HCT116 (cell line): ENCODE results near the gene ZNF532. TPM values are rescaled to one million over a fixed set of nuclear protein-coding genes. Genes with fewer than 3 reads are reported as not detected.

ENCODE experiments used
- ATAC-seq: fragments of 200-7000 bp; cut with Tn5 transposase; 2 replicates; pipeline ENCODE4 v1.9.1; 2020; ENCODE audit warnings: mild to moderate bottlenecking, moderate library complexity
- BruUV-seq: library from RNA; stranded (reverse); fragments of 400-500 nt; replicated peaks from 2 replicates; lab custom pipeline; 2021; lab: Mats Ljungman, UMichigan
- CTCF ChIA-PET: fragments of 300-600 bp; sonication (Branson Sonifier 250); formaldehyde crosslinking; loops from one replicate; lab custom pipeline; 2021; ENCODE audit warnings: antibody characterized with exemption; lab: Charles Lee
- POLR2A ChIA-PET: fragments of 300-600, 350-600 bp; sonication (Branson Sonifier 250); formaldehyde crosslinking; loops from one replicate; lab custom pipeline; 2021; ENCODE audit warnings: antibody characterized with exemption; lab: Charles Lee
- RAD21 ChIA-PET, 2 experiments: fragments of 300-600 bp; sonication (Branson Sonifier 250); formaldehyde crosslinking; loops; one replicate each; lab custom pipeline; 2023; ENCODE audit warnings: low total read pairs in 2 of 2; ENCODE audit not compliant: uncharacterized antibody in 2 of 2, unreplicated experiment in 2 of 2, low non-redundant PET in 1 of 2; lab: Charles Lee
- DNase-seq: peaks from one replicate; pipeline ENCODE4 v3.0.0-alpha.2; 2010; ENCODE audit warnings: low read depth, low spot score
- H2AFZ ChIP-seq: fragments of 200-600 bp; shearing (Covaris generic), sonication (generic); 2 replicates; pipeline ENCODE4 v1.6.1; 2017; ENCODE audit warnings: low read depth, mixed run types, mixed read lengths, antibody characterized with exemption, low read length; ENCODE audit not compliant: poor library complexity, severe bottlenecking
- H3K27ac ChIP-seq: 2 replicates; pipeline ENCODE4 v1.5.1; 2012; ENCODE audit warnings: low read depth, low read length
- H3K27me3 ChIP-seq: fragments of 200-600 bp; sonication (generic); 2 replicates; pipeline ENCODE4 v1.6.1; 2016; ENCODE audit warnings: mixed run types, low read length, mixed read lengths; ENCODE audit not compliant: insufficient read depth
- H3K36me3 ChIP-seq, 2 experiments: fragments of 200-500 bp in 1 of 2; fragments of 200-600 bp in 1 of 2; sonication (Bioruptor generic) in 1 of 2; sonication (generic) in 1 of 2; 2 replicates each; pipeline versions ENCODE4 v1.5.1 to v1.6.1; 2014 to 2016; ENCODE audit warnings: low read length in 2 of 2, inconsistent platforms in 1 of 2, mixed read lengths in 1 of 2, mixed run types in 1 of 2; ENCODE audit not compliant: insufficient read depth in 2 of 2, control insufficient read depth in 1 of 2
- H3K4me1 ChIP-seq, 2 experiments: fragments of 200-600 bp in 1 of 2; sonication (generic) in 1 of 2; 2 replicates each; pipeline versions ENCODE4 v1.5.1 to v1.6.1; 2012 to 2017; ENCODE audit warnings: low read length in 2 of 2, inconsistent platforms in 1 of 2, mild to moderate bottlenecking in 1 of 2, mixed read lengths in 1 of 2, mixed run types in 1 of 2, moderate library complexity in 1 of 2; ENCODE audit not compliant: insufficient read depth in 2 of 2, control insufficient read depth in 1 of 2
- H3K4me2 ChIP-seq: fragments of 200-600 bp; sonication (generic); 2 replicates; pipeline ENCODE4 v1.6.1; 2017; ENCODE audit warnings: mixed run types, low read length, mixed read lengths
- H3K4me3 ChIP-seq, 2 experiments: fragments of 200-600 bp in 1 of 2; sonication (generic) in 1 of 2; replicated peaks in 1 of 2; 2 replicates each; pipeline ENCODE4 v1.5.1; 2011 to 2016; ENCODE audit warnings: low read length in 2 of 2, control low read depth in 1 of 2, low read depth in 1 of 2, mild to moderate bottlenecking in 1 of 2, mixed read lengths in 1 of 2, mixed run types in 1 of 2
- H3K79me2 ChIP-seq: fragments of 200-600 bp; sonication (generic); 2 replicates; pipeline ENCODE4 v1.6.1; 2017; ENCODE audit warnings: mild to moderate bottlenecking, mixed run types, low read length, moderate library complexity, mixed read lengths; ENCODE audit not compliant: insufficient read depth
- H3K9ac ChIP-seq: fragments of 200-600 bp; sonication (generic); 2 replicates; pipeline ENCODE4 v1.6.1; 2016; ENCODE audit warnings: low read length, mixed read lengths
- H3K9me2 ChIP-seq: fragments of 200-600 bp; sonication (generic), shearing (Covaris generic); 2 replicates; pipeline ENCODE4 v1.6.1; 2017; ENCODE audit warnings: mixed run types, mild to moderate bottlenecking, moderate library complexity; ENCODE audit not compliant: insufficient read depth
- H3K9me3 ChIP-seq, 2 experiments: fragments of 200-500 bp in 1 of 2; fragments of 200-600 bp in 1 of 2; sonication (Bioruptor generic) in 1 of 2; sonication (generic) in 1 of 2; 2 replicates each; pipeline ENCODE4 v1.6.1; 2014 to 2017; ENCODE audit warnings: low read length in 2 of 2, mixed read lengths in 2 of 2, inconsistent platforms in 1 of 2, low read depth in 1 of 2, mild to moderate bottlenecking in 1 of 2, mixed run types in 1 of 2, moderate library complexity in 1 of 2; ENCODE audit not compliant: control insufficient read depth in 1 of 2, insufficient read depth in 1 of 2
- H4K20me1 ChIP-seq: fragments of 200-600 bp; sonication (generic), shearing (Covaris generic); 2 replicates; pipeline ENCODE4 v1.6.1; 2017; ENCODE audit warnings: mixed run types, mild to moderate bottlenecking, moderate library complexity; ENCODE audit not compliant: insufficient read depth
- CBX3 ChIP-seq: IDR thresholded peaks from 2 replicates; pipeline ENCODE4 v1.6.1; 2012; ENCODE audit warnings: low read depth
- EZH2 ChIP-seq: fragments of 200-600 bp; sonication (generic); IDR thresholded peaks from 2 replicates; pipeline ENCODE4 v1.6.1; 2017; ENCODE audit warnings: antibody characterized with exemption, mixed run types
- YY1 ChIP-seq: IDR thresholded peaks from 2 replicates; pipeline ENCODE4 v1.6.1; 2011; ENCODE audit warnings: low read length, low read depth, moderate library complexity, mild to moderate bottlenecking; ENCODE audit not compliant: insufficient replicate concordance; ENCODE audit errors: extremely low read depth
- intact Hi-C: fragments of 100-400 bp; cut with micrococcal nuclease; formaldehyde crosslinking; loops from 2 replicates; pipeline ENCODE4 v1.10.0; 2022
- total RNA-seq: library from RNA; stranded (reverse); gene quantifications from one replicate; pipeline ENCODE4 v1.2.1, GENCODE V29; 2021; ENCODE audit not compliant: unreplicated experiment

The ZNF532 gene
- total RNA-seq, 1 experiment from 2014 or later: 11.6 TPM

GRCh38 chr18:59015531-59016152 is 151.0 kb downstream of the ZNF532 start:
- Histone ChIP-seq H3K9ac (no peak overlapping the region), H3K9me2 (no peaks in the 10 kb centered on the region), H3K36me3 (no peaks in the 10 kb centered on the region), H4K20me1 (no peaks in the 10 kb centered on the region), H3K27ac (no peak overlapping the region), H3K4me1 (no peaks in the 10 kb centered on the region), H2AFZ (no peak overlapping the region), H3K9me3 (no peaks in the 10 kb centered on the region), H3K4me3 (no peak overlapping the region), H3K4me2 (no peak overlapping the region), H3K79me2 (no peaks in the 10 kb centered on the region), H3K27me3 (no peaks in the 10 kb centered on the region)
- ChIA-PET CTCF (no interaction called here), RAD21 (no interaction called here), POLR2A (no interaction called here)
- intact Hi-C loops: no loop called here
- ATAC-seq (peak; percentile 44; the same call in 1 of the 2 replicates), DNase-seq (no peak)
- TF ChIP-seq CBX3: no peak
- no TSS peak for BruUV-seq

DNA sequence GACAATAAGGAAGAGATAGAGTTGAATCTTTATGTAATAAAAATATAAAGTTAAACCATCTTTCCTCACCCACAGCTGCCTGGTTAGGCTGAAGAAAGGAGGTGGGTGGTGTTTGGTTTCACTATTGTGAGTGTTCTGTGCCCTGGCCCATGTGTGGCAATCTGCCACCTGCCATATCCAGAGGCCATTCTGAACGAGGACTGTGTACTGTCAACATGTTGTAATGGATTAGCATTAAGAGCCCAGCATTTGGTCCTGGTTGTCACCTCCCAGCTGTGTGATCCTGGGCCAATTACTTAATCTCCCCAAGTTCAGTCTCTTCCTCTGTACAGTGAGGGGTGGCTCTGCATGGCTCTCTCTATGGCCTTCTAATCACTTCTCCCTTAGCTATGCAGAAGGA is 156.8 kb downstream of the ZNF532 start:
- Histone ChIP-seq H3K9me3 (no peaks in the 10 kb centered on the region), H3K4me3 (no peak overlapping the region), H4K20me1 (no peaks in the 10 kb centered on the region), H3K27ac (no peak overlapping the region), H3K79me2 (no peaks in the 10 kb centered on the region), H3K4me1 (no peaks in the 10 kb centered on the region), H3K9me2 (no peaks in the 10 kb centered on the region), H2AFZ (no peak overlapping the region), H3K36me3 (no peaks in the 10 kb centered on the region), H3K9ac (no peak overlapping the region), H3K27me3 (no peaks in the 10 kb centered on the region), H3K4me2 (no peak overlapping the region)
- POLR2A ChIA-PET: no interaction called here
- RAD21 ChIA-PET: no interaction called here
- DNase-seq: no peak
- BruUV-seq: no TSS peak
- intact Hi-C loops: no loop called here
- CTCF ChIA-PET: no interaction called here
- TF ChIP-seq EZH2 (no peak), YY1 (no peak)
- ATAC-seq: no peak
